ENCODE data around the gene TUBGCP2.

GRCh38 chr10:133306941-133307379, 1.7 kb downstream of the TUBGCP2 start:
- TF ChIP-seq CTCF (IDR thresholded peaks at IDR 0.05) = no peak
- TF ChIP-seq, protein P1, sequence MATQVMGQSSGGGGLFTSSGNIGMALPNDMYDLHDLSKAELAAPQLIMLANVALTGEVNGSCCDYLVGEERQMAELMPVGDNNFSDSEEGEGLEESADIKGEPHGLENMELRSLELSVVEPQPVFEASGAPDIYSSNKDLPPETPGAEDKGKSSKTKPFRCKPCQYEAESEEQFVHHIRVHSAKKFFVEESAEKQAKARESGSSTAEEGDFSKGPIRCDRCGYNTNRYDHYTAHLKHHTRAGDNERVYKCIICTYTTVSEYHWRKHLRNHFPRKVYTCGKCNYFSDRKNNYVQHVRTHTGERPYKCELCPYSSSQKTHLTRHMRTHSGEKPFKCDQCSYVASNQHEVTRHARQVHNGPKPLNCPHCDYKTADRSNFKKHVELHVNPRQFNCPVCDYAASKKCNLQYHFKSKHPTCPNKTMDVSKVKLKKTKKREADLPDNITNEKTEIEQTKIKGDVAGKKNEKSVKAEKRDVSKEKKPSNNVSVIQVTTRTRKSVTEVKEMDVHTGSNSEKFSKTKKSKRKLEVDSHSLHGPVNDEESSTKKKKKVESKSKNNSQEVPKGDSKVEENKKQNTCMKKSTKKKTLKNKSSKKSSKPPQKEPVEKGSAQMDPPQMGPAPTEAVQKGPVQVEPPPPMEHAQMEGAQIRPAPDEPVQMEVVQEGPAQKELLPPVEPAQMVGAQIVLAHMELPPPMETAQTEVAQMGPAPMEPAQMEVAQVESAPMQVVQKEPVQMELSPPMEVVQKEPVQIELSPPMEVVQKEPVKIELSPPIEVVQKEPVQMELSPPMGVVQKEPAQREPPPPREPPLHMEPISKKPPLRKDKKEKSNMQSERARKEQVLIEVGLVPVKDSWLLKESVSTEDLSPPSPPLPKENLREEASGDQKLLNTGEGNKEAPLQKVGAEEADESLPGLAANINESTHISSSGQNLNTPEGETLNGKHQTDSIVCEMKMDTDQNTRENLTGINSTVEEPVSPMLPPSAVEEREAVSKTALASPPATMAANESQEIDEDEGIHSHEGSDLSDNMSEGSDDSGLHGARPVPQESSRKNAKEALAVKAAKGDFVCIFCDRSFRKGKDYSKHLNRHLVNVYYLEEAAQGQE (IDR thresholded peaks at IDR 0.05; ENCODE audit: insufficient read depth in 1 of 2, low read depth in 2 of 2, low read length in 1 of 2) = no peak
